Measurements from ENCODE around the gene PRMT2.

- TF ChIP-seq POLR2AphosphoS5 (IDR thresholded peaks at IDR 0.05) (no peak), CTCF (IDR thresholded peaks at IDR 0.05) (no peak), EP300 (IDR thresholded peaks at IDR 0.05) (no peak)
Observed at GRCh38 chr21:46604975-46605766, 30.3 kb upstream of the PRMT2 start, which contains the start of gene S100B.
